GM18526 (cell line): ENCODE results near the gene TUBGCP3.
A peak's percentile ranks its signal among the peaks of the same experiment; 100 is the strongest.

Source experiments
- POLR2A ChIP-seq: IDR thresholded peaks from 3 replicates; pipeline ENCODE4 v1.6.1; 2011; ENCODE audit not compliant: insufficient read length; ENCODE audit errors: extremely low read depth

TUBGCP3 gene

DNA sequence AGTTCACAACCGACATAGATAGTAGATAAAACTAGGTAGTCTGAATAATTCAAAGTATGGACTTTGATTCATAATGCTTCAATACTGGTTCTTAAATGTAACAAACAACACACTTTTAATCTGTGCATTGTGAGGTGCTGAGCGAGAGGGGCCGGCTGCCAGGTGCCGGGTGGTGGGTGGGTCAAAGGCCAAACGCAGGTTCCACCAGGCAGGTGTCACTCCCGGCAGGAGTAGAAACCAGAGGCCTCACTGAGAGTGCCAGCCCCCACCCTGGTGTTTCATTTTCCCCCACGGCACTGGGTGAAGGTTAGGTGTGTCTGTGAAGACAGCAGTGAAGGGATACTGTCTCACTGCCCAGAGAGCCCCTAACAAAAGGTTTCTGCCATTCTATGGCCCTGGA is 4.2 kb upstream of the TUBGCP3 start:
- TF ChIP-seq POLR2A, result no peak

DNA sequence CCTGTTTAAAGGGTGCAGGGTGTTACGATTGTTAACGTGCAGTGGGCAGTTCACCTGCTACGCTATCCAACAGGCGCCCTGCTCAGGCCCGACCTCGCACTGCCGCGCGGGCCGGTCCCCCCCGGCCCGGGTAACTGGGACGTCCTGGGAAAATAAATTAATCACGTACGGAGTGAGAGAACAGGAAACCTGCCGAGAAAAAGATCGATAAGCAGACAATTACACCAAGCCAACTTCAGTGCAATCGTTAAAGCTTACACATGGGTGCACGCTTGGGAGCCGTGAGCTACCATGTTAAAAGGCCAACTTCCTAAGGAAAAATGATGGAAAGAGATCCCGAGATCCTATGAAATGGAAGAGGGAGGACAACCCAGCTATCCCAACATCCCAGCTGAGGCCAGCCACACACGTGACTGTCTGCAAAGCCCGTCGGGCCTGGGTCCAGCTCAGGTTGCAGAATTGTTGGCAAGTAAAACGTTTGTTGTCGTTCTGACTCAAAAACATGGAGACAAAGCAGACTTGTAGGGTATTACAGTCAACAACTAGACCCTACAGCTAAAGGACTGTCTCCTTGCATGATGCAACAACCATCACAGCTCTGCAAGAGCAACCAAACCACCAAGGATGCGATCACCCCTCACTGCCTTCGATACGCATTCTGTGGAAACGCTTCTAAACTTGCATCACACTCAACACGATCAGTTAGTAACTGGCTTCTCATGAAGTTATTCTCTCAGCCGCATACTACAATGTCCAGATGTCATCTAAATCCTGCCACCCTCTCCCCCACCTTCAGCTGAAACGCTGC is 741 bp upstream of the TUBGCP3 start:
- no peak for TF ChIP-seq POLR2A

DNA sequence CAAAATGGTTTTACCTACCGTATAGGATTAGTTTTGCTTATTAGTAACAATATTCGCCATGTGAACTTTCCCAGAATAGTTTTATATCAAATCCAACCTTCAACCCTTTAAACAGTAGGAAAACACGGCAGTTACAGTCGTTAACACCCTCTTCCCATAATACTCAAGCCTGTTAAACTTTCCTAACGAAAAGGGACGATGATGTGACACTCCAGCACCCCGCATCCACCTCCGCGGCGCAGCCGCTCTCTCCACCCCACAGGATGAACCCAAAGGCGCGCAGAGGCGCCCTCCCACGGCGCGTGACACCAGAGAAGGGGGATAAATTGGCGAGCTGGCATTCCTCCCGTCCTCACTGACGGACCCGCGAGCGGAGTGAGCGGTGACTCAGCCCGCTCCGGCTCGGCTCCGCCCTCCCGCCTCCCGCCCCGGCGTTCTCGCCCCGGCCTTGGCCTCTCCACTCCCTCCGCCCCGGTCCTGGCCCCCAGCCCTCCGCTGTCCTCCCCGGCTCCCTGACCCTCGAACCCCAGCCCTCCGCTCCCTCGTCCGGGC is 665 bp downstream of the TUBGCP3 start:
- peak; percentile 56 for TF ChIP-seq POLR2A

DNA sequence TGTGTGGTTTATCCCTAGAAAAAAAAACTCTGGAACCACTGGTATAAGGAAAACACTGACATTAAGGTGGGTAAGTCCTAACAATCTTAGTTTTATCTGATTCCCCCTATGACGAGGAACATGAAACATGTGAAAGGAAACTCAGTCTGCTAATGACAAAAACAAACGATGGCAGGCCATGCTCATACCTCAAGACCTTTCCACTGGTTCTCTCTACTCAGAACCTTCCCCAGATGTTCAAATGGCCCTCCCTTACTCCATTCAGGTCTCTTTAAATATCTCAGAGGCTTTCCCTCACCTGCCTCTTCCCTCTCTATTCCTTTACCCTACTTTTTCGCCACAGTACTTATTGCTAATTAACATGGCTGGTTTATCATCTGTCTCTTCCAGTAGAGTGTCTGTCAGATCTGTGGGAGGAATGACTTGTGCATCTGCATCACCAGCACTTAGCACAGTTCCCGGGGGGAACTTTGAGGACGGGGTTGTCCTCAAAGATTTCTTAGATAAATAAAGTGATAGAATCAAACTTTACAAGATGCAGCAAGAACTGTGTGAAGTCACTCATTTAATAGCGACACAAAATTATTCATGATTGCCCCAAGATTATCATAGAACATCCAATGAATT is 1.5 kb downstream of the TUBGCP3 start:
- TF ChIP-seq POLR2A, result no peak

DNA sequence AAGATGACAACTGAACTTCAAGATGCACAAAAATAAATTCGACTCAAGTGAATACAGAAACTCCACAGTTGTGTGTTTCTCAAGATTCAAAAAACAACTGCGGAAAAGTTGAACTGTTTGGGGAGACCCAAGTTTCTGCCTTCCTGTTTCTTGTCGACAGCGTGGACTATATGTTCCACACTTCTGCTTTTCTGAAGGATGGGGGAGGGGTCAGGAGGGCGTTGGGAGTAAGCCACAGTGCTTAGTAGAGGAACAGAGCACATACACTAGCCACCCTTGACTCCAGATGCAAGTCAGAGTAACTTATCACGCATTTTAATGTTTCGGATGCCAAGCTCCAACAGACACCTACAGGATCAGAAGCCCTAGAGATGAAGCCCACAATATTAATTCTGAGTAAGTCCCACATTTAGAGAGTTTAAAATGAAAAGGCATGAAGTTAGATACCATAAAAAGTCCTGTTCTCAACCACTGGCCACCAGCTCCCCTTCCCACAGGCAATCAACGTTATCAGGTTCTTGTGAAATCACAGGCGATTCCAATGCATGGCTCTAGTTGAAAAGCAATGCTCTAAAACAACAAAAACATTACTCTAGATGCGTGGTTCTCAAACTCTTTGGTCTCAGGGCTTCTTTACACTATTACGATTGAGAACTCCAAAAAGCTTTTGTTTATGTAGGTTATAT is 4.2 kb downstream of the TUBGCP3 start:
- no peak for TF ChIP-seq POLR2A

GRCh38 chr13:112582263-112582662 is 5.7 kb downstream of the TUBGCP3 start:
- no peak for TF ChIP-seq POLR2A

DNA sequence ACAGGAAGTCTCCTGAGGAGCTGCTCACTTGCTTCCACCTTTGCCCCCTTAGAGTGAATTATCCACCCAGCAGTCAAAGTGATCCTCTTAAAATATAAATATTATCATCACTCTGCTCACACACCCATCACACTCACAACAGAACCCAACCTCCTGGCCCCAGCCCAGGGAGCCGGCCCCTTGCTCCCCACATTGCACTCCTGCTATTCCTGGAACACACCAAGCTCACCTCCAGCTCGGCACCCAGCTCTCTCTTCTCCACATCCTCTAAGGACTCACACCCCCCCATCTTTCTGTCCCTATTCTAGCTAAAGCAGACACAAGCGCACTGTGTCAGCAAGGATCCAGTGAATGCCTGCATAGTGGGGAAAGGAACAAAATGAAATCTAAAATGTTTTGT is 7.0 kb downstream of the TUBGCP3 start:
- no peak for TF ChIP-seq POLR2A

DNA sequence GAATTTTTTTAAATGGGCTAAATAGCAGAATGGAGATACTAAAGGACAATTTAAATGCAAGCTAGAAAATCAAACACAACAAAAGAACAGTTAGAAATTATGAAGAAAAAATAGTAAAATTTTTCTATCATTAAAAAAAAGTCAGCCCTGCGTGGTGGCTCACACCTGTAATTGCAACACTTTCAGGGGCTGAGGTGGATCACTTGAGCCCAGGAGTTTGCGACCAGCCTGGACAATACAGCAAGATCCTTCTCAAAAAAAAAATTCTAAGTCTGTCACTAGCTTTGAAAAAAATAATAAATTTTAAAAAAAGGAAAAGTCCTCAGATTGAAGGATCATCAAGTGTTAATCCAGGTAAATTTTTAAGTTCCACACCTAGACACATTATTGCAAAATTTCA is 7.7 kb downstream of the TUBGCP3 start:
- no peak for TF ChIP-seq POLR2A

GRCh38 chr13:112579310-112579843 is 8.6 kb downstream of the TUBGCP3 start:
- TF ChIP-seq POLR2A, result no peak

GRCh38 chr13:112576768-112577167 is 11.2 kb downstream of the TUBGCP3 start:
- no peak for TF ChIP-seq POLR2A

- no peak for TF ChIP-seq POLR2A
Observed at GRCh38 chr13:112576191-112576590, 11.8 kb downstream of the TUBGCP3 start.

GRCh38 chr13:112575675-112576074 is 12.3 kb downstream of the TUBGCP3 start:
- no peak for TF ChIP-seq POLR2A

DNA sequence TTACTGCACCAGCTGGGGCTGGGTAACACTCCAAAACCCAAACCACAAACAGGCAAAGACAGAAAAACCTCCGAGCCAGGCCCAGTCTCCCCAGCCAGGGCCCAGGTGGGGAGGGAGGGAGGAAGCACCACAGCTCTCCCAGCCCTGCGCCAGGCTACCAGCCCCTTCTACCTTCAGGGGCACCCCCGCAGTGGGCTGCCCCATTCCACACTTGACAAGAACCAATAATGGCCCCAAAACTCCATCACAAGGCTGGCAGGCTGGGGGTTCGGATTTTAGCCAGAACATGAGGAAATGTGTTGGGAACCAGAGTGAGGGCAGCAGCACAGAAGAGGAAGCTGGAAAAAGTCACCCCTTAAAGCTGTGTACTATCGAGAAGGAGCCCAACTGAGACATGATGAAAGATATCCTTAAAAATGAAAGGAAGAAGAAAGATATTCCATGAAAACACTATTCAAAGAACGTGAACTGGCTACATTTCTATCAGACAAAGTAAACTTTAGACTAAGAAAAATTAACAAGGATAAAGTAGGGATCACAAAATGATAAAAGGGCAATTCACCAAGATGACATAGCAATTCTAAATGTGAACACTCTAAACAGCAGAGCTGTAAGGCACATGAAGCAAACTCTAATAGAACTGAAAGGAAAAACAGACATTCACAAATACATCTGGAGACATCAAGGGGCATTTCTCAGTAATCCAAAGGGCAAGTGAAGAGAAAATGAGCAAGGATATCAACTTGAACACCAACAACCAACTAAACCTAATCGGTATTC is 12.9 kb downstream of the TUBGCP3 start:
- no peak for TF ChIP-seq POLR2A

DNA sequence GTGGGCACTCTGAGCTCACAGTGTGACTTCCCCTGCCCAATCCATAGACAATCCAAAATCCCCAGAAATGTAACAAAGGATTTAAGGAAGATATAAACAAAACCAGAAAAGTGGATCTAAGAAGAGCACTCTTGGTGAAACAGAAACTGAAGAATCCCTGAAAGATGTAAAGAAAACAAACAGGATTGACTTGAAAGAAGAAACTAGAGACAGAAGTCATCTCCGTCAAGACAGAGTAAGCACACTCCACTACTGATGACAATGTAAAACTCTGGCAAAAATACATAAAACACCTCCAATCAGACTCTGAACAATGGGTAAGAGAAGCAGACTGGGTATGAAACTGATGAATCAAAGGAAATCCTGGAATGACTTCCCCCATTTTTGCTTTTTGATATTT is 13.5 kb downstream of the TUBGCP3 start:
- no peak for TF ChIP-seq POLR2A

GRCh38 chr13:112573710-112574109 is 14.2 kb downstream of the TUBGCP3 start:
- TF ChIP-seq POLR2A, result no peak
